Measurements from ENCODE around the gene FAM240A. TPM values are rescaled to one million over a fixed set of nuclear protein-coding genes. Genes with fewer than 3 reads are reported as not detected.

The FAM240A gene
- total and polyA plus RNA-seq, 4 donors: not detected

GRCh38 chr3:46673151-46674030, 61.1 kb downstream of the FAM240A start:
- H3K9me3 ChIP-seq (ENCODE audit: control insufficient read depth in 4 of 4, low read length in 3 of 4): no peaks in the 10 kb centered on the region
- peaks cover 0 to 8% (median 4%) of the 10 kb centered on the region in 4 donors for H3K36me3 ChIP-seq (ENCODE audit: control insufficient read depth in 4 of 4, insufficient read depth in 3 of 4, low read depth in 1 of 4, low read length in 3 of 4)
- H3K4me3 ChIP-seq (ENCODE audit: low read depth in 1 of 3, low read length in 3 of 3): no peak overlapping the region
- H3K4me1 ChIP-seq (ENCODE audit: control insufficient read depth in 4 of 4, insufficient read depth in 4 of 4, low read length in 3 of 4): peaks cover 5 to 16% (median 11%) of the 10 kb centered on the region in 4 donors
- TF ChIP-seq HNF4G (IDR thresholded peaks at IDR 0.05) (no peak), MAX (IDR thresholded peaks at IDR 0.05) (no peak), HNF4A (conservative IDR thresholded peaks at IDR 0.05) (no peak), TAF1 (conservative IDR thresholded peaks at IDR 0.05) (no peak), JUND (IDR thresholded peaks at IDR 0.05) (no peak), RXRA (IDR thresholded peaks at IDR 0.05) (no peak)
- H3K27me3 ChIP-seq (ENCODE audit: control insufficient read depth in 4 of 4, insufficient read depth in 4 of 4, low read length in 3 of 4): no peaks in the 10 kb centered on the region
- 94% methylated on average over 10 of the region's 10 CpGs for WGBS
- H3K9ac ChIP-seq (ENCODE audit: low read depth in 1 of 2, low read length in 2 of 2): no peak overlapping the region
- H3K27ac ChIP-seq (ENCODE audit: low read depth in 1 of 2, low read length in 2 of 2): no peak overlapping the region
- no peak for DNase-seq (ENCODE audit: low spot score)

- 96% methylated on average over 12 of the region's 12 CpGs for WGBS
- DNase-seq (ENCODE audit: low spot score): no peak
- Histone ChIP-seq H3K27me3 (ENCODE audit: control insufficient read depth in 4 of 4, insufficient read depth in 4 of 4, low read length in 3 of 4) (no peaks in the 10 kb centered on the region), H3K36me3 (ENCODE audit: control insufficient read depth in 4 of 4, insufficient read depth in 3 of 4, low read depth in 1 of 4, low read length in 3 of 4) (peaks cover 0 to 8% (median 4%) of the 10 kb centered on the region in 4 donors), H3K4me1 (ENCODE audit: control insufficient read depth in 4 of 4, insufficient read depth in 4 of 4, low read length in 3 of 4) (peaks cover 5 to 16% (median 11%) of the 10 kb centered on the region in 4 donors), H3K4me3 (ENCODE audit: low read depth in 1 of 3, low read length in 3 of 3) (no peak overlapping the region), H3K27ac (ENCODE audit: low read depth in 1 of 2, low read length in 2 of 2) (no peak overlapping the region), H3K9me3 (ENCODE audit: control insufficient read depth in 4 of 4, low read length in 3 of 4) (no peaks in the 10 kb centered on the region), H3K9ac (ENCODE audit: low read depth in 1 of 2, low read length in 2 of 2) (no peak overlapping the region)
- no peak for TF ChIP-seq NR2F2 (IDR thresholded peaks at IDR 0.05)
Measured at GRCh38 chr3:46674031-46674845, 61.9 kb downstream of the FAM240A start.

- peaks cover 0 to 12% (median 3%) of the 10 kb centered on the region in 4 donors for H3K36me3 ChIP-seq (ENCODE audit: control insufficient read depth in 4 of 4, insufficient read depth in 3 of 4, low read depth in 1 of 4, low read length in 3 of 4)
- 83% methylated on average over 6 of the region's 6 CpGs for WGBS
- no peak overlapping the region for H3K27ac ChIP-seq (ENCODE audit: low read depth in 1 of 2, low read length in 2 of 2)
- H3K4me3 ChIP-seq (ENCODE audit: low read depth in 1 of 3, low read length in 3 of 3): no peak overlapping the region
- H3K9me3 ChIP-seq (ENCODE audit: control insufficient read depth in 4 of 4, low read length in 3 of 4): no peaks in the 10 kb centered on the region
- peaks cover 5 to 16% (median 11%) of the 10 kb centered on the region in 4 donors for H3K4me1 ChIP-seq (ENCODE audit: control insufficient read depth in 4 of 4, insufficient read depth in 4 of 4, low read length in 3 of 4)
- no peaks in the 10 kb centered on the region for H3K27me3 ChIP-seq (ENCODE audit: control insufficient read depth in 4 of 4, insufficient read depth in 4 of 4, low read length in 3 of 4)
- H3K9ac ChIP-seq (ENCODE audit: low read depth in 1 of 2, low read length in 2 of 2): no peak overlapping the region
- TF ChIP-seq FOXA1 (IDR thresholded peaks at IDR 0.05) (no peak), ZBTB33 (IDR thresholded peaks at IDR 0.05) (no peak), MAX (IDR thresholded peaks at IDR 0.05) (no peak), SP1 (IDR thresholded peaks at IDR 0.05) (no peak), GABPA (IDR thresholded peaks at IDR 0.05 in 1 of 2, conservative IDR thresholded peaks at IDR 0.05 in 1 of 2) (no peak), ATF3 (IDR thresholded peaks at IDR 0.05) (no peak), RAD21 (IDR thresholded peaks at IDR 0.05) (no peak), TAF1 (conservative IDR thresholded peaks at IDR 0.05) (no peak), RXRA (IDR thresholded peaks at IDR 0.05) (no peak), HNF4G (IDR thresholded peaks at IDR 0.05) (no peak), NR2F2 (IDR thresholded peaks at IDR 0.05) (no peak), JUND (IDR thresholded peaks at IDR 0.05) (no peak)
- DNase-seq (ENCODE audit: low spot score): no peak
Measured at GRCh38 chr3:46675426-46675825, 63.1 kb downstream of the FAM240A start.

Small RNAs within 50 kb of the gene (small RNA-seq; reads per million reads assigned to genes)
- gene RF00591: not detected

Other genes starting within 250 kb of the FAM240A start
- under 1 TPM; 0.23 to 0.75 TPM for gene CCR5, start 241.6 kb upstream of the FAM240A start, total RNA-seq
- under 1 TPM; 0.06 to 0.51 TPM for gene CCR5, start 241.6 kb upstream of the FAM240A start, polyA plus RNA-seq
- gene CCRL2, start 205.3 kb upstream of the FAM240A start, total RNA-seq: 1 to 10 TPM; 1.0 to 9.0 TPM
- under 1 TPM; 0.51 to 0.62 TPM for gene CCRL2, start 205.3 kb upstream of the FAM240A start, polyA plus RNA-seq
- gene LTF, start 147.6 kb upstream of the FAM240A start, total RNA-seq: 10 to 100 TPM in 1 of 2 donors, under 1 TPM in 1; 0.92 to 14.7 TPM
- gene LTF, start 147.6 kb upstream of the FAM240A start, polyA plus RNA-seq: 1 to 10 TPM in 1 of 2 donors, under 1 TPM in 1; 0.36 to 1.9 TPM
- gene RTP3, start 114.5 kb upstream of the FAM240A start, total RNA-seq: 10 to 100 TPM in 1 of 2 donors, 1 to 10 TPM in 1; 1.0 to 35.1 TPM
- 10 to 100 TPM; 18.1 to 61.7 TPM for gene RTP3, start 114.5 kb upstream of the FAM240A start, polyA plus RNA-seq
- 1 to 10 TPM in 1 of 2 donors, under 1 TPM in 1; 0.93 to 6.6 TPM for gene LRRC2, start 46.2 kb upstream of the FAM240A start, total RNA-seq
- 1 to 10 TPM; 1.9 to 7.6 TPM for gene LRRC2, start 46.2 kb upstream of the FAM240A start, polyA plus RNA-seq
- 10 to 100 TPM in 1 of 2 donors, under 1 TPM in 1; 0.51 to 22.9 TPM for gene ALS2CL, start 81.2 kb downstream of the FAM240A start, total RNA-seq
- 1 to 10 TPM; 4.8 to 6.6 TPM for gene ALS2CL, start 81.2 kb downstream of the FAM240A start, polyA plus RNA-seq
- gene TMIE, start 88.9 kb downstream of the FAM240A start, total RNA-seq: under 1 TPM; 0.14 to 0.17 TPM
- gene TMIE, start 88.9 kb downstream of the FAM240A start, polyA plus RNA-seq: under 1 TPM; 0.13 to 0.26 TPM
- gene PRSS50, start 105.3 kb downstream of the FAM240A start, total RNA-seq: under 1 TPM; 0.25 to 0.33 TPM
- gene PRSS50, start 105.3 kb downstream of the FAM240A start, polyA plus RNA-seq: under 1 TPM in 1 of 2 donors, not detected in 1; 0.02 TPM